Vagina (tissue), 2 donors: Measurements from ENCODE around the gene DUSP16.

ENCODE experiments used
- POLR2A ChIP-seq, 2 donors: fragments of 450-650 bp; IDR thresholded peaks; one replicate each; pipeline ENCODE4 v1.6.1; 2017; ENCODE audit warnings: antibody characterized with exemption in 2 of 2, mild to moderate bottlenecking in 2 of 2, moderate library complexity in 2 of 2
- POLR2AphosphoS5 ChIP-seq, 2 donors: sonication (generic); formaldehyde crosslinking; IDR thresholded peaks; one replicate each; pipeline ENCODE4 v1.9.0; 2017; ENCODE audit warnings: antibody characterized with exemption in 2 of 2, mild to moderate bottlenecking in 2 of 2, low read depth in 1 of 2; ENCODE audit not compliant: insufficient read depth in 1 of 2
- TF ChIP-seq, protein P1 (sequence below), 3 experiments: fragments of 450-650 bp in 2 of 3; fragments of 200-600 bp in 1 of 3; sonication (generic) in 1 of 3; IDR thresholded peaks; one replicate each; pipeline ENCODE4 v1.5.1; 2017 to 2019; ENCODE audit warnings: antibody characterized with exemption in 3 of 3, mild to moderate bottlenecking in 2 of 3, moderate library complexity in 2 of 3

DNA sequence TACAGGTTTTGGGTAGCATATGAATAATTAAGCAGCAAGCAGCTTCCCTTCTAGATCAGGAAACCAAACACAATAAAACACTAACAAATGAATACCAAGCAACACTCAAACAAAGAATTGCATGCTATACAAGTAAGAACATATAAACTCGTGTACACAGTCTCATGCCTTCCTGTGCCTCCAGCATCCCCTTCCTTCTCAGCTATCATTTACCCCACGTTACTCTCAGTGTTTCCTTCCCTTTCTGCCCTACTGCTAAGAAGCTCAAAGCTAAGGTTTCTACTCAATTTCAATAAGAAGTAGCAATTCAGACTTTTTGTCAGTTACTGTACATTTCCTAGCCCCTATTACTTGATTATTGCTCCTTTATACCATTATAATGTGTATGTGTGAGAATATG, 81.0 kb downstream of the DUSP16 start:
- TF ChIP-seq POLR2A (IDR thresholded peaks at IDR 0.05) (no peak), POLR2AphosphoS5 (IDR thresholded peaks at IDR 0.05; ENCODE audit: insufficient read depth in 1 of 2, low read depth in 1 of 2) (no peak)
- TF ChIP-seq, protein P1, sequence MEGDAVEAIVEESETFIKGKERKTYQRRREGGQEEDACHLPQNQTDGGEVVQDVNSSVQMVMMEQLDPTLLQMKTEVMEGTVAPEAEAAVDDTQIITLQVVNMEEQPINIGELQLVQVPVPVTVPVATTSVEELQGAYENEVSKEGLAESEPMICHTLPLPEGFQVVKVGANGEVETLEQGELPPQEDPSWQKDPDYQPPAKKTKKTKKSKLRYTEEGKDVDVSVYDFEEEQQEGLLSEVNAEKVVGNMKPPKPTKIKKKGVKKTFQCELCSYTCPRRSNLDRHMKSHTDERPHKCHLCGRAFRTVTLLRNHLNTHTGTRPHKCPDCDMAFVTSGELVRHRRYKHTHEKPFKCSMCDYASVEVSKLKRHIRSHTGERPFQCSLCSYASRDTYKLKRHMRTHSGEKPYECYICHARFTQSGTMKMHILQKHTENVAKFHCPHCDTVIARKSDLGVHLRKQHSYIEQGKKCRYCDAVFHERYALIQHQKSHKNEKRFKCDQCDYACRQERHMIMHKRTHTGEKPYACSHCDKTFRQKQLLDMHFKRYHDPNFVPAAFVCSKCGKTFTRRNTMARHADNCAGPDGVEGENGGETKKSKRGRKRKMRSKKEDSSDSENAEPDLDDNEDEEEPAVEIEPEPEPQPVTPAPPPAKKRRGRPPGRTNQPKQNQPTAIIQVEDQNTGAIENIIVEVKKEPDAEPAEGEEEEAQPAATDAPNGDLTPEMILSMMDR (IDR thresholded peaks at IDR 0.05) = no peak
